Thymus (tissue), 11 donors: ENCODE measurements around the gene SLC12A5. TPM values are rescaled to one million over a fixed set of nuclear protein-coding genes. Genes with fewer than 3 reads are reported as not detected.

Source experiments
- DNase-seq, 9 donors: peaks; one replicate each; pipeline ENCODE4 v3.0.0-alpha.2; 2013; ENCODE audit warnings: low spot score in 9 of 9, low read depth in 6 of 9, missing footprints in 1 of 9
- H3K27ac ChIP-seq, 2 donors: one replicate each; pipeline ENCODE4 v1.5.1; 2013; ENCODE audit warnings: control low read depth in 1 of 2, low read depth in 1 of 2, low read length in 1 of 2, mild to moderate bottlenecking in 1 of 2, moderate library complexity in 1 of 2
- H3K27me3 ChIP-seq, 2 donors: one replicate each; pipeline ENCODE4 v1.5.1; 2013; ENCODE audit warnings: low read length in 1 of 2; ENCODE audit not compliant: control insufficient read depth in 2 of 2, insufficient read depth in 1 of 2
- H3K36me3 ChIP-seq, 2 donors: one replicate each; pipeline ENCODE4 v1.5.1; 2013; ENCODE audit warnings: low read length in 1 of 2, mild to moderate bottlenecking in 1 of 2, moderate library complexity in 1 of 2; ENCODE audit not compliant: control insufficient read depth in 2 of 2, insufficient read depth in 2 of 2
- H3K4me1 ChIP-seq, 2 donors: one replicate each; pipeline ENCODE4 v1.5.1; 2013; ENCODE audit warnings: low read length in 2 of 2; ENCODE audit not compliant: control insufficient read depth in 2 of 2, insufficient read depth in 2 of 2
- H3K4me3 ChIP-seq, 2 donors: one replicate each; pipeline ENCODE4 v1.5.1; 2013; ENCODE audit warnings: low read length in 2 of 2, control low read depth in 1 of 2, mild to moderate bottlenecking in 1 of 2
- H3K9me3 ChIP-seq, 2 donors: one replicate each; pipeline ENCODE4 v1.5.1; 2013; ENCODE audit warnings: low read length in 1 of 2, mild to moderate bottlenecking in 1 of 2; ENCODE audit not compliant: control insufficient read depth in 2 of 2, insufficient read depth in 1 of 2
- WGBS: extraction: QIAGEN DNeasy Blood & Tissue Kit; methylation state at CpG from one replicate; pipeline ENCODE4 v1.1.7; 2013; 5-methylcytosine and 5-hydroxymethylcytosine counted together
- polyA plus RNA-seq: library from polyadenylated mRNA; stranded (reverse); fragments of 200-250 nt; gene quantifications from one replicate; pipeline ENCODE4 v1.2.3, GENCODE V29; 2013
- total RNA-seq: library from RNA; stranded (reverse); fragments of 120-200 nt; gene quantifications from one replicate; pipeline ENCODE4 v1.2.4, GENCODE V29; 2013
- donor health status: healthy.

SLC12A5 gene
- total and polyA plus RNA-seq, 2 donors: 0.90 to 4.0 TPM

- 65% methylated on average over 4 of the region's 4 CpGs for WGBS
- Histone ChIP-seq H3K9me3 (no peaks in the 10 kb centered on the region), H3K4me3 (no peak overlapping the region)
Measured at GRCh38 chr20:46020555-46020954, 8.5 kb upstream of the SLC12A5 start.

GRCh38 chr20:46021361-46022359 lies 7.4 kb upstream of the SLC12A5 start:
- Histone ChIP-seq H3K4me1 (peaks cover 0 to 6% of the 10 kb centered on the region in 2 donors), H3K36me3 (no peaks in the 10 kb centered on the region), H3K27me3 (peaks cover 3 to 57% of the 10 kb centered on the region in 2 donors), H3K9me3 (no peaks in the 10 kb centered on the region), H3K27ac (no peak overlapping the region), H3K4me3 (peak overlapping the region; percentile 43 to 60)
- 8% methylated on average over 71 of the region's 71 CpGs for WGBS
- DNase-seq: peak in 2 of 9 donors; percentile 50 to 57

More at GRCh38 chr20:46020555-46020954, 8.5 kb upstream of the SLC12A5 start:
- no peak for DNase-seq
- peaks cover 3 to 55% of the 10 kb centered on the region in 2 donors for H3K27me3 ChIP-seq
- H3K4me1 ChIP-seq: peaks cover 0 to 6% of the 10 kb centered on the region in 2 donors
- no peaks in the 10 kb centered on the region for H3K36me3 ChIP-seq
- no peak overlapping the region for H3K27ac ChIP-seq

- H3K9me3 ChIP-seq: no peaks in the 10 kb centered on the region
- H3K4me1 ChIP-seq: peaks cover 0 to 6% of the 10 kb centered on the region in 2 donors
- peak in 4 of 9 donors; percentile 46 to 67 (median 58) for DNase-seq
- H3K27ac ChIP-seq: no peak overlapping the region
- peaks cover 7 to 65% of the 10 kb centered on the region in 2 donors for H3K27me3 ChIP-seq
- no peaks in the 10 kb centered on the region for H3K36me3 ChIP-seq
- no peak overlapping the region for H3K4me3 ChIP-seq
- 2% methylated on average over 36 of the region's 37 CpGs for WGBS
Measured at GRCh38 chr20:46022411-46023147, 6.4 kb upstream of the SLC12A5 start.

- no peak overlapping the region for H3K4me3 ChIP-seq
- peaks cover 0 to 6% of the 10 kb centered on the region in 2 donors for H3K4me1 ChIP-seq
- DNase-seq: no peak
- no peaks in the 10 kb centered on the region for H3K9me3 ChIP-seq
- H3K27me3 ChIP-seq: peaks cover 11 to 69% of the 10 kb centered on the region in 2 donors
- no peaks in the 10 kb centered on the region for H3K36me3 ChIP-seq
- 39% methylated on average over 8 of the region's 8 CpGs for WGBS
- no peak overlapping the region for H3K27ac ChIP-seq
Measured at GRCh38 chr20:46023148-46023484, 5.9 kb upstream of the SLC12A5 start.

- H3K27me3 ChIP-seq: peaks cover 19 to 69% of the 10 kb centered on the region in 2 donors
- WGBS: 81% methylated on average over 4 of the region's 4 CpGs
- H3K4me3 ChIP-seq: no peak overlapping the region
- peaks cover 0 to 6% of the 10 kb centered on the region in 2 donors for H3K4me1 ChIP-seq
- no peak for DNase-seq
- H3K36me3 ChIP-seq: no peaks in the 10 kb centered on the region
- H3K27ac ChIP-seq: no peak overlapping the region
- no peaks in the 10 kb centered on the region for H3K9me3 ChIP-seq
Measured at GRCh38 chr20:46023999-46024398, 5.0 kb upstream of the SLC12A5 start.

- no peak for DNase-seq
- Histone ChIP-seq H3K4me1 (peaks cover 0 to 6% of the 10 kb centered on the region in 2 donors), H3K27ac (no peak overlapping the region), H3K9me3 (no peaks in the 10 kb centered on the region), H3K4me3 (no peak overlapping the region), H3K27me3 (peaks cover 30 to 81% of the 10 kb centered on the region in 2 donors), H3K36me3 (no peaks in the 10 kb centered on the region)
- 77% methylated on average over 10 of the region's 10 CpGs for WGBS
Measured at GRCh38 chr20:46025376-46025783, 3.6 kb upstream of the SLC12A5 start.

- peak in 2 of 9 donors; percentile 30 to 61 for DNase-seq
- H3K36me3 ChIP-seq: no peaks in the 10 kb centered on the region
- H3K4me3 ChIP-seq: no peak overlapping the region
- no peaks in the 10 kb centered on the region for H3K9me3 ChIP-seq
- H3K27me3 ChIP-seq: peaks cover 47 to 83% of the 10 kb centered on the region in 2 donors
- WGBS: 15% methylated on average over 4 of the region's 4 CpGs
- no peaks in the 10 kb centered on the region for H3K4me1 ChIP-seq
- no peak overlapping the region for H3K27ac ChIP-seq
Measured at GRCh38 chr20:46027245-46027853, 1.7 kb upstream of the SLC12A5 start.

- H3K4me1 ChIP-seq: no peaks in the 10 kb centered on the region
- H3K27me3 ChIP-seq: peaks cover 53 to 84% of the 10 kb centered on the region in 2 donors
- H3K4me3 ChIP-seq: no peak overlapping the region
- 73% methylated on average over 7 of the region's 7 CpGs for WGBS
- no peaks in the 10 kb centered on the region for H3K36me3 ChIP-seq
- no peaks in the 10 kb centered on the region for H3K9me3 ChIP-seq
- DNase-seq: no peak
- H3K27ac ChIP-seq: no peak overlapping the region
Measured at GRCh38 chr20:46028110-46028509, 905 bp upstream of the SLC12A5 start.
